ENCODE results near the gene MYO15B. TPM values are rescaled to one million over a fixed set of nuclear protein-coding genes. Genes with fewer than 3 reads are reported as not detected.
"Not testable (repeated sequence)": the region's sequence is repeated elsewhere in the genome, so short reads cannot be mapped to it uniquely, and the experiment has no call there.

MYO15B gene
- total RNA-seq, 1 experiment from 2014 or later: 0.93 TPM

DNA sequence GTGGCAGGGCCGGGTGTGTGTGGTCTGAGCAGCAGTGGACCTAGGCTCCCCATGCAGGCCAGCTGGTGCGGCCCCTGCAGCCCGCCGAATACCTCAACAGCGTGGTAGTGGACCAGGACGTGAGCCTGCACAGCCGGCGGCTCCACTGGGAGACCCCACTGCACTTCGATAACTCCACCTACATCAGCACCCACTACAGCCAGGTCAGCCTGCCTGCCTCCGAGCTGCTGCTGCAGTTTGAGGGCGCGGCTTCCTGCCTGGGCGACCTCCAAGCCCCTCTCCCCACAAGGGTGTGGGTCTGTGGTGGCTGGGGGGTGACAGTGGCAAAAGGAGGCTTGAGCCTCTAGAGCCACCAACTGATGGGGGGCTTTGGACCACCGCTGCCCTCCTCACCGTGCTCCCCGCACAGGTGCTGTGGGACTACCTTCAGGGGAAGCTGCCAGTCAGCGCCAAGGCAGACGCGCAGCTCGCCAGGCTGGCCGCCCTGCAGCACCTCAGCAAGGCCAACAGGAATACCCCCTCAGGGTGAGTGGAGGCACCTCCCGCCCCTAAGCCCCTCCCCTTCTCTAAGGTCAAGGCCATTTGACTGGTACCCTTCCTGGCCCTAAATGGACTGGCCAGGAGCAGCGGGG lies 37.2 kb downstream of the MYO15B start:
- no peak for DNase-seq (ENCODE audit: low read depth)

DNA sequence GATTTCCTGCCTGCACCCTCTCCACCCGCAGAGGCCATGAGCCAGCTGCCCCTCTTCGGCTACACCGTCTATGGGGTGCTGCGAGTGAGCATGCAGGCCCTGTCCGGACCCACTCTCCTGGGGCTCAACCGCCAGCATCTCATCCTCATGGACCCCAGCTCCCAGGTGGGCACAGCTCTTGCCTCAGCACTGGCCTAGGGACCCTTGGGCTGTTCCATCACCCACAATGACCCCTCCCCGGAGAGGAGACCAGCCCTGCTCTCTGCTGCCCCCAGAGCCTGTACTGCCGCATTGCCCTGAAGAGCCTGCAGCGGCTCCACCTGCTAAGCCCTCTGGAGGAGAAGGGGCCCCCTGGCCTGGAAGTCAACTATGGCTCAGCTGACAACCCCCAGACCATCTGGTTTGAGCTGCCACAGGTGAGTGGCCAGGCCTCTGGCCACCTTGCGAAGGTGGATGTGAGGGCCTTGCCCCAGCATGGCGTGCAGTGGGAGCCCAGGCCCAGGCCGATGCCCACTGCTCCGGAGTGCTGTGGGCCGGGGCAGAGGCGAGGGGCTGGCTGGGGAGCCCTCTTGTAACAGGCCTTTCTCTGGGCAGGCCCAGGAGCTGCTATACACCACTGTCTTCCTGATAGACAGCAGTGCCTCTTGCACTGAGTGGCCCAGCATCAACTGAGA lies 38.4 kb downstream of the MYO15B start:
- no peak for DNase-seq (ENCODE audit: low read depth)

DNA sequence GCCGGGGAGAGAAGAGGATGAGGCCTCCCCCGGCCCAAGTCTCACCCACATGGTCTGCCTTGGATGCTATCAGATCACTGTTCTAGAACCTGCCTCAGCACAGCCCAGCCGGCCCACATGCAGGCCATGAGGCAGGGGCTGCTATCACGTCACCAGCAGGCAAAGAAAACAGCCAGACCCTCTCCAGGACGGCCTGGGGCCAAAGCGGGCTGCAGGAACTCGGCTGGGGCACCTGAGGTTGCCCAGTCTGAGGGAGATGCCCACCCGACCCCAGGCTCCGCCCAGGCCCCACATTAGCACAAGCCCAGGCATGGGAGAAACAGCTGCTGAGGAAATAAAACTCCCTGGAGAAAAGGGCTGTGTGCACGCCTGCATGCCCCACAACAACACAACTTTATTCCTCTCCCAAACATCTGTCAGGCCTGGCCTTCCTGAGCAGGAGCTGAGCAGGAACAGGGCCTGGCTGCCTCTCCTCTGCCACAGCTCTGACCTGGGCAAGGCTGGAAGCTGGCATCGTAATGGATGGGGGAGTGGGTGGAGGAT lies 39.0 kb downstream of the MYO15B start:
- DNase-seq (ENCODE audit: low read depth): no peak

DNA sequence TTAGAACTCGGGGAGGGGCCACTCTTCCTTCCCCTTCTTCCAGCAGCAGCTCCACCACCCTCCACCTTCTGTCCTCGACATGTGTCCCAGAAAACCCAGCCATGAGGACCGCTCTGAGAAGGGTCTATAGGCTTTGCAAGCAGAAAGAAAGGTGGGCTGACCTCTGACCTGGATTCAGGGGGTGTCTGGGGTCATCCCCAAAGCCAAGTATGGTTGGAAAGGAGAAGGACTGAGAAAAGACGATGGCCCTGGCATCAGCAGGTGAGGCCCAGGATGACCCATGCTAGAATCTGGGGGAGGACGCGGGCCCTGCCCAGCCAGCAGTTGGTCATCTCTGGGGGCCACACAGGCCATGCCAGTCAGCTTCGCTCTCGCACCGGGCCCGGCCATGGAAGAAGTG lies 39.5 kb downstream of the MYO15B start:
- no peak for DNase-seq (ENCODE audit: low read depth)

DNA sequence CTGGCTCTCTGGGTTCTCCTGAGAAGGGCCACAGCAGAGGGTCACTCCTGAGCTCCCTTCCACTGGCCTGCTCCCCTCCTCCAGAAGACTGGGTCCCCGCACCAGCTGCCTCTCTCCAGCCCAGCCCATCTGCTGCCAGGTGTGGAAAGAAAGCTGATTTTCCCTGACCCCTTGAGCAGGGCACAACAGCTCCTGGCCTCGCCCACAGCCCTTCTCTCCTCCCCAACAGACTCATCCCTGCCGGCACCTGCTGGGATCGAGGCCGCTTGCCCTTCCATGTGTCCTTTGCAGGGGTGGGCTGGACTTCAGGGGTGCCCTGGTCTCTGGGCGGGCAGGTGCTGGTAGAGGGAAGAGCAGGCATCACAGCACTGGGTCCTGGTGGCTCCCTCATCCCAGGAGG lies 40.8 kb downstream of the MYO15B start:
- DNase-seq (ENCODE audit: low read depth): no peak

DNA sequence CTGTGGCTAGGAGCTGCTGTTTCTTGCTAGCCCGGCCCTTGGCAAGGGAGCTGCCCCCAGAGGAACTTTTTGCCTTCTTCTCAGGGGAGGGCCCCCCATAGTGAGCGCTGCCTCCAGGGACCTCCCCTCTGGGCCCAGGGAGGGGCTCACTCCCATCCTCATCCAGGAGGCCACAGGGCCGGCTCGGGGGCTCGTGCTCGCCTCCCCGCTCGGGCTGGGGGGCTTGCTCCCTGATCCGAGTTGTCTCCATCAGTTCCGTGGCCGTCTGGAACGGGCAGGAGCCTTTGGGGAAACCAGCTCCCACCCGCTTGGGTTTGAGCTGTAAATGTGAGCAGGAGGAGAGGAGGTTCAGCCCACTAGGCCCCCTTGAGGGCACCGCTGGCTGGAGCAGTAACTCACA lies 41.6 kb downstream of the MYO15B start:
- DNase-seq (ENCODE audit: low read depth): no peak

DNA sequence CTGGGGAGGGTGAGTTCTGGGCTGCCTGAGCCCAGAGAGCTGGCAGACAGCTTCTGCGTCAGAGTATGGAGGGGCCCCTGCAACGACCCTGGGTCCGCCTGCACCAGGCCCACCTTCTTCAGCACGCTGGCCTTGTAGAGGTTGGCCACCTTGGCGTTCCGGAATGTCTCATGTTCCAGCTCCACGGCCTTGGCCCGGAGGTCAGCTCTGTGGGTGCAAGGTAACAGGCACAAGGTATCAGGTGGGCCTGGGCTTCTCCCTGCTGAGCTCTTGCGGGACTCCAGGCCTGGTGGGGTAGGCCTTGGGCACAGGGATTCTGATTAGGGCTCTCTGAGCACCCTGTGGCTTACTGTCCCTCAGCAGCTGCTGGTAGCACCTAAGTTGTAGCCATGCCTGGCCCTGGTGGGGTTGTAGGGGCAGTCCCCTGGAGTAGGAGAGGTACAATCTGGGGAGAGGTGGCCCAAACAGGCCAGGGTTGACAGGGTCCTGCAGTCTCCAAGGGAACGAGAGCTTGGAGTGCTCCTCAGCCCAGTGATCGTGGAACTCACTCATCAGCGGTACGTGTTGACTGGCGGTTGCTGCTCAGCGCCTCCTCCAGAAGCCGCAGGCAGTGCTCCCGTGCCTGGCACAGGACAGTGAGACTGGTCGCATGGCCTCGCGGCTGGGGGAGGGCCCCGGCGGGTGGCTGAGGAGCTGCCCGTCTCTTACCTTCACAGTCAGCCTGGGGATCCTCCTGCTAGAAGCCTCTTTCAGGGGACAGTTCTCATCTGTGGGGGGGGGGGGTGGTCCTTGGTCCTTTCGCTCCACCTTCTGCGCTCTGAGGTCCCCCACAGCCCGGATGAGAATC lies 42.7 kb downstream of the MYO15B start:
- no peak for DNase-seq (ENCODE audit: low read depth)

DNA sequence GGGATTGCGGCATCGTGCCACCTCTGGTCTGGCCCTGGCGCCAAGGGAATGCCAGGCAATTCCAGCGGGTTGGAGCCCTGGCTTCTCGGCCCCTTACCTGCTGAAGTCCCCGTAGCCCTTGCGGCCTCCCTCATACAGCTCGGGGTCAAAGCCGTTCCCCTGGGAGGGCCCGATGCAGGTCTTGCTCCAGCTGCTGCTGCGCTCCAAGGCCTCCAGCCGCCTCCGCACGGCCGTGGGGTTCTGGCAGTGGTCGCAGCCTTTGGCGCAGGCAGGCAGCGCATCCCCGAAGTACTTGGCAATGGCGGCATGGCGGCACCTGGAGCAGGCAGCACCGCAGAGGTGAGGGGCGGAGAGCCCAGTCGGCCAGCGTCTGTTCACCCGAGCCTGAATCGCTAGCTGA lies 43.8 kb downstream of the MYO15B start:
- DNase-seq (ENCODE audit: low read depth): no peak

DNA sequence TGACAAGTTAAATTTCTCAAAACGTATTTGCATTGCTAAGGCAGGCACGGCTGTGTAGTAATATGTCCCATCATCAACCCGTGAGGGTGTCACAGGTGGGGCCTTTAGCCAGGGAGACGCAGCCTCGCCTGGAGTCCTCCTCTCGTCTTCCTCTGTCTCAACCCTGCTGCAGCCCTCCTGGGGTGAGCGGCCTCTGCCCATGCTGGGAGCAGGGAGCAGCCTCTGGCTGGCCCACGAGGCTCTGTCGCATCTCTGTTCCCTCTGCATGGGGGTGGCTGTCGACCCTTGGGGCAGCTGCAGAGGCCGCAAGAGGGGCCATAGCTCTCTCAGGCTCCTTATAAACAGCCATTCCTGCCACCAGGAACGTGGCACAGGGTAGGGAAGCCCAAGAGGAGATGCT lies 44.8 kb downstream of the MYO15B start:
- no peak for DNase-seq (ENCODE audit: low read depth)

DNA sequence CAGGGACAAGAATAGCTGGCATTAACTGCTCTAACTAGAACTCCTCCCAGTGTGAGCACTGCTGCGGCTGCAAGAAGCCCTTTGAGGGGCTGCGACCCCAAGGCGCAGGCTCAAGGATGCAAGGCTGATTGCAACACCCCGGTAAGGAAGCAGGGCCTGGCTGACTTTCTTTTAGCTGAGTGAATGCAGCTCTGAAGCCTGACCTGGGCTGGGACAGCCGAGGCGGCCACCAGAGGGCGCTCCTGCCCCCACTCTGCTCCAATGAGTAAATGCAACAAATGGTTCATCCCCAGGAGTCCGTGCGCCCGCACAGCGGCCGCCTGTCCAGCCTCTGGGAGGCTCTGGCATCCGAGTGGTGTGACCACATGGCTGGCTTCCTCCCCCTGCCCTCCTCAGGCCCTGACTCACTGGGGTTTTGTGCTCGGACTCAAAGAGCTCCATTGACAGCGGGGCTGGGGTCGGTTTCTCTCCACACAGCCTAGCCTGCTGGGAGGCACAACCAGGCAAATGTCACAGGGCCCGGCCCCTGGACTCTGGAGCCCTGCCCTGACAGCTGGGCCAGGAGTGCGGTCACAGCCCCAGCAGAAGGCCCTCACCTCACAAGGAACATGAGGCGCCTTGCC lies 45.4 kb downstream of the MYO15B start, which contains the start of gene SMIM5:
Gene SMIM5 (plus strand): TSS at position 572 of the 623 bp plus-strand sequence. CDS start 6,768 bp downstream, outside the sequence.
- peak; percentile 82 for DNase-seq (ENCODE audit: low read depth)

DNA sequence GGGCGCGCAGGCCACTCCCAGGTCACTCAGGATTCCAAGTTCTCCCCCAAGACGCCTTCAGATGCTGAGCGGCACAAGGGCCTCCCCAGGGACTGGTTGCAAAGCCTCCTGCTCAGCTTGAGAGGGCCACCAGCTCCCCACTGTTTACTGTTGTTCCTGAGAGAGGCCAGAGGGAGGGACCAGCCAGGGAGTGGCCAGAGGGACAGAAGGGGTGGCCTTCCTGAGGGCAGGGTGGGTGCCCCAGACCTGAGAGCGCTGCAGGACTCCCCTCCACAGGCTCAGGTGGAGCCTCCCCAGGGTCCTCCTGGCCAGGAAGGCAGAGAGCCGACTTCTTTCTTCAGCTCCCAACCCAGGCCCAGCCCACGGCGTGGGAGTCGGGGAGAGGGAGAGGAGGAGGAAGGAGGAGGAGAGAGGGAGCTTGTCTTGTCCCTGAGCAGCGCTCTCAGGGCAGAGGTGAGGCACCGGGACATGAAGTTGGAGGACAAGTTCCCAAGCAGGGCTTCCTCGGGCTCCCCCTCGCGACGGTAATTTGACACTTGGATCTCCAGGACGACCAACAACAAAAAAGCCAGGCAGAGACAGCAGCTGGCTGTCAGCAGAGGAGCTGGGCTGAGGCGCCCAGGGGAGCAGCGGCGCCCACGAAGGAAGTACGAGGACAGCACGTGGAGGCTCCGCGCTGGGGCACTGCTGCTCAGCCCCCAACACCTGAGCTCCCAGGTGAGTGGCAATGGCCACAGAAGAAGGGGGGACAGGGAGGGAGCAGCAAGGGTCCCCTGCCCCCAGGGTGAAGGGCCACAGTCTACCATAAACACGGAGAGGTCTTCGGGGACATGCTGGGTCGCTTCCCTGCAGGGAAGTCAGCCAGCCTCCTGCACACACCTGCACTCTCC lies 46.1 kb downstream of the MYO15B start:
- peak; percentile 93 for DNase-seq (ENCODE audit: low read depth)

DNA sequence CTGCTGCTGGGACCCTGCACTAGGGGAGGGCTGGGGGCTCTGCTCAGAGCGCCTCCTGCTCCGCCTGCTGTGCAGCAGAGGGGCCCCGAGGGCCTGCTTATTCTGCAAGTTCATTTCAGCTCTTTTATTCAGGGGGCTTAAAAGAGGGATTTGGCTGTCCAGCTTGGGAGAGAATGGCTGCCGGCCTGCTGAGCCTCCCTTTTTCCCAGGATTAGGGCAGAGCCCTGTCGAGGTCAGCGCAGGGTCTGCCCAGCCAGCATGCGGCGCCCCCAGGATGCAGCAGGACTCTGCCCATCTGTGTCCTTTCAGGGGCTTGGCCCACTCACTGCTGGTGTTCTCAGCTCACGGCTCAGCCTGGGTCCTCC lies 46.8 kb downstream of the MYO15B start:
- no peak for DNase-seq (ENCODE audit: low read depth)

DNA sequence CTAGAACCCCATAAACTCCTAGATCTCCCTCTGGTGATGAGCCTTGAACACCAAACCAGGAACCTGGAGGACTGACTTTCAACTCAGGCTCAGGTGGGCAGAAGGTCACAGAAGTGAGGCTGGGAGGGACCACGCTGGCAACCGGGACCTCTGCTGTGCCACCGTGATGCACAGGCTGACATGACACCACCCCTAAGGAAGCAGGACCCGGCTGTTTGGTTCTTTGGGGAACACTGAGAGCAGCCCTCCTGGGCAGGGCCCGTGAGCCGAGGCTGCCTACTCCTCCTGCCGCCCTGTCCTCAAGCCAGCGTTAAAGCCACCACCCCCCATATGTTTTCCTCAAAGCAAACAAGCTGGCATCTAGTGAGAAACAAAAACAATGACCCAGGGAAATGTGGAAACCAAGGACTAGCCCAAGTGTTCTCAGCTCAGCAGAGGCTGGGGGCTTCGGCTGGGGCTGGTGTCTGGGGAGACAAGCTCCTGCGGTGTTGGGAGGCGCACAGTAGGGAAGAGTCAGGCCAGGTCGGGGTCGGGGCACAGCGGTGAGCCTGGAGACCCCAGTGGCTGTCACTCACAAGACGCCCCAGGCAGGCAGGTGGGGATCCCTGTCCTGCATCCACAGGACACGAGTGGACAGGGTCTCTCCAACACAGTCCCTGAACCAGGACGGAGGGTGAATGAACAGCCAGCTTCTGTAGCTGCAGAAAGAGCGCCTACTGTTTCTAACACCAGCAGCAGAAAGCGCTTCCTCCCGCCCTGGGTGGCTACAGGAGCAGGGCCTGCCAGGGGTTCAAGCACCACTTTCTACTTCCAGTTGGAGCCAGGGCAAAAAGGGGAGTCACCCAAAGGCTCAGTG lies 47.4 kb downstream of the MYO15B start:
- DNase-seq (ENCODE audit: low read depth): no peak

DNA sequence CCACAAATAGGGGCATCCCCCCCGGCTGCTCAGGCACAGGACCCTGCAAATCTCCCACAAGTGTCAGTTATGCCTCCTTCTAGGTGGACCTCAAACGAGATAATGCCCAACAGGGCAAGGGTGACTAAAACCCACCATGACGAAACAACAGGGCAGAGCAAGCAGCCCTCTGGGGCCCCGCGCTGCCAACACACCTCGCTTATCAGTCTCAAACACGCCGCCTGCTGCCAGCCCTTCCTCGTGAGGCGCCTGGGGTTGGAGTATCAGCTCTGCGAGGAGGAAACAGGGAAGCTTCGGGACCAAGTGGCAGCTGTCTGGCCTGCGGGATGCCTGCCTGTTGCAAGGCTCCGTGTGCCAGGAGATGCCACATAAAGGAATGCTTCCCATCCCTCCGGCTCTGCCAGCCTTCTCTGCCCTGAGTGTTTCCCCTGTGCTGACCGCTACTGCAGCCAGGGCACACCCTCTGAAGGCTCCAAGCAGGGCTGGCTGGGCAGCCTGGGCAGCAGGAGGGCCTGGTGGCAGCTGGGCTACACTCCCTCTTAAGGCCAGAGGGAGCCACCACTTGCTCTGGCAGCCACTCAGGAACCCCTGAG lies 48.1 kb downstream of the MYO15B start:
- no peak for DNase-seq (ENCODE audit: low read depth)

DNA sequence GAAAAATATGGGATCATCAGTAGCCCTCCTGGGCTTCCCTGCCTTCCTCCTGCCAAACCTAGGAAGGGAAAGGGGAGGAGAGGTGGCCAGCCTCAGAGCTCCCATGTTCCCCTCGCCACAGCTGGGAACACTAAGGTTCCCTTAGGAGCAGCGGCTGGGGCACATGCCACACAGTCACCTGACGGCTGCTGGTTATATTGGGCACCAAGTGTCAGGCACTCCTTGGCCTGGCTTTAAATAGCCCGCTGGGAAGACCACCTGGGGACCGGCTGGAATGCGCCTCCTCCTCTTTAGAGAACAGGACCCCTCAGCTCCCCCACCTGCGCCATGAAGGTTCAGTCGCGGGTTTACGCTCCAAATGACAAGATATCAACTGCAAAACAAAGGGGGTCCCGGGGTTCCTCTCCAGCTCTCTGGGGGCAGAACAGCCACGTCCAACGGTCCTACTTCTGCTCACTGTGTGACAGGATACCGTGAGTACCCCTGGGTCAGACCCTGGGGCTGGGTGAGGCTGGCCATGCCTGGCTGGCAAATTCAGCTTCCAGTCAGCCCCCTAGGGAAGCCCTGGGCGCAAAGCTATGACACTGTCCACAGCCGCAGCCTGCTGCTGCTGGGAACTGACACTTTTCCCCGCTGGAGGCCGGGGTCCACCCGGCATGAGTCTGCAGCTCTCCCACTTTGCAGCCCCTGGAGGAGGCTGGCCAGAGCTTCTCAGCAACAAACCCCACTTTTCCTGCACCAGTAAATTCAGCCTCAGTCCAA lies 49.0 kb downstream of the MYO15B start:
- DNase-seq (ENCODE audit: low read depth): no peak

DNA sequence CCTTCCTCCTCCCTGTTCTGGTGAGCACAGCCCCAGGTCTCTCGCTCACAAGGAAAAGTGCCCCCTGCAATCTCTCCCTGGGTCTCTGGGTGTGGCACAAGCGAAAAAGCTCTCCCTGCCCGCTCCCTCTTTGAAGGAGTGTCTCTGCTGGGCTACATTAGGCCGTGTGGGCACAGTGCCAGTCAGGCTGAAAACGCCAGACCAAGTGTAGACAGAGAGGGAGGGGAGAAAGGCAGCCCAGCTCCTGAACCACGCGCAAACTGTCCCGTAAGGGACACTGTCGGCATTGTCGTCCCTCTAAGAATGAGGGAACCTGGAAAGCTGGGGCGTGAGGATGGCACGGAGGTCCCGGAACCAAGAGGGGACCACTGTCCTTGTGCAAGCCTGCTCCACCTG lies 49.5 kb downstream of the MYO15B start:
- no peak for DNase-seq (ENCODE audit: low read depth)

DNA sequence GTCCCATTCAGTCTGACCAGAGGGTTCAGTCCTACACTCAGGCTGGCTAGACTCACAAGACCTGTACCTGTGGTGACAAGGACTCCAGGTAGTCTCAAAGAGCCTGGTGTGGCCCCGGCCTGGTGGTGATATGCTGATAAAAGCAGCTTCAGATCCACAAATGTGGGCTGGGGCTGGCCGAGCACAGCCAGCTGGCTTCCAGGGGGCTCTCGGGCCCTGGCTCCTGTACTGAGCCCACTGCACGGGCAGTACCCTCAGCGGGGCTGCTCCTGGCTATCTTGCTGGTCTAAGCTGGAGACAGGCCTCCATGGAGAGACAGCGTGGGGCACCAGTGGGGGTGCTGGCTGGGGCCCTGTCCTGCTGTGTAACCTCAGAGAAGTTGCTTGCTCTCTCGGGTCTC lies 50.0 kb downstream of the MYO15B start:
- no peak for DNase-seq (ENCODE audit: low read depth)

DNA sequence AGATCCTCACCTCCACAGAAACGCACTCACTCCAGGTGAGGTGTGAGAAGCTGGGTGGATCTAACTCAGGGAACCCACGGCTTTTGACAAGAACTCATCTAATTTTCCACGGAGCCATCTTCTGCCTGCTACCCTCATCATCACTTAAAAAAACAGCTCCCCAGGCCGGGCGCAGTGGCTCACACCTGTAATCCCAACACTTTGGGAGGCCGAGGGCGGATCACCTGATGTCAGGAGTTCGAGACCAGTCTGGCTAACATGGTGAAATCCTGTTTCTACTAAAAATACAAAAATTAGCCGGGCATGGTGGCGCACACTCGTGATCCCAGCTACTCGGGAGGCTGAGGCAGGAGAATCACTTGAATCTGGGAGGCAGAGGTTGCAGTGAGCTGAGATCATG lies 50.4 kb downstream of the MYO15B start:
- DNase-seq (ENCODE audit: low read depth): not testable (repeated sequence)
